Measurements from ENCODE around the gene LACTBL1.

LACTBL1 gene

GRCh38 chr1:22918644-22919043 is 54.0 kb downstream of the LACTBL1 start:
- no peak for DNase-seq (ENCODE audit: extremely low spot score)
- POLR2A ChIA-PET, result no interaction called here
- no peak for TF ChIP-seq CTCF (IDR thresholded peaks at IDR 0.05; ENCODE audit: control extremely low read depth, extremely low read depth, low read depth, missing control alignments)
- CTCF ChIA-PET, result interaction anchor here (0.9 to 1.5 kb wide), 2 partner anchors 9 to 12 kb away, joined by 3 to 4 read pairs; no protein-coding TSS in a partner anchor

GRCh38 chr1:22917989-22918388 is 54.7 kb downstream of the LACTBL1 start:
- POLR2A ChIA-PET, result no interaction called here
- CTCF ChIA-PET, result interaction anchor here (1.5 kb wide), 1 partner anchor 9 kb away, joined by 3 read pairs; no protein-coding TSS in a partner anchor
- TF ChIP-seq CTCF (IDR thresholded peaks at IDR 0.05; ENCODE audit: control extremely low read depth, extremely low read depth, low read depth, missing control alignments), result no peak
- DNase-seq (ENCODE audit: extremely low spot score), result no peak

GRCh38 chr1:22916471-22916820 is 56.2 kb downstream of the LACTBL1 start:
- CTCF ChIA-PET, result no interaction called here
- POLR2A ChIA-PET, result no interaction called here
- no peak for TF ChIP-seq CTCF (IDR thresholded peaks at IDR 0.05; ENCODE audit: control extremely low read depth, extremely low read depth, low read depth, missing control alignments)
- no peak for DNase-seq (ENCODE audit: extremely low spot score)

- no peak for DNase-seq (ENCODE audit: extremely low spot score)
- POLR2A ChIA-PET, result no interaction called here
- CTCF ChIA-PET, result interaction anchor here (1.3 kb wide), 1 partner anchor 15 kb away, joined by 4 read pairs; no protein-coding TSS in a partner anchor
- no peak for TF ChIP-seq CTCF (IDR thresholded peaks at IDR 0.05; ENCODE audit: control extremely low read depth, extremely low read depth, low read depth, missing control alignments)
These were observed 56.7 kb downstream of the LACTBL1 start for GRCh38 chr1:22915816-22916470.

- no peak for DNase-seq (ENCODE audit: extremely low spot score)
- CTCF ChIA-PET, result interaction anchor here (1.3 kb wide), 1 partner anchor 15 kb away, joined by 4 read pairs; no protein-coding TSS in a partner anchor
- POLR2A ChIA-PET, result no interaction called here
- no peak for TF ChIP-seq CTCF (IDR thresholded peaks at IDR 0.05; ENCODE audit: control extremely low read depth, extremely low read depth, low read depth, missing control alignments)
These were observed 57.4 kb downstream of the LACTBL1 start for GRCh38 chr1:22915231-22915630.

GRCh38 chr1:22914633-22915217 is 57.9 kb downstream of the LACTBL1 start:
- no peak for TF ChIP-seq CTCF (IDR thresholded peaks at IDR 0.05; ENCODE audit: control extremely low read depth, extremely low read depth, low read depth, missing control alignments)
- DNase-seq (ENCODE audit: extremely low spot score), result no peak
- ChIA-PET POLR2A (no interaction called here), CTCF (interaction anchor here (1.3 kb wide), 1 partner anchor 16 kb away, joined by 4 read pairs; no protein-coding TSS in a partner anchor)

All from GM10248 (cell line).